HepG2 (cell line): ENCODE measurements around the gene MAP3K9. TPM values are rescaled to one million over a fixed set of nuclear protein-coding genes. Genes with fewer than 3 reads are reported as not detected.

Experiments
- ATAC-seq: fragments of 200-7000 bp; cut with Tn5 transposase; 3 replicates; pipeline ENCODE4 v1.9.1; 2020; ENCODE audit warnings: mild to moderate bottlenecking, moderate library complexity
- BruUV-seq: library from RNA; stranded (reverse); fragments of 400-500 nt; replicated peaks from 2 replicates; lab custom pipeline; 2021; lab: Mats Ljungman, UMichigan
- CTCF ChIA-PET: fragments of 300-600 bp; formaldehyde crosslinking; extraction: SDS; loops from one replicate; lab custom pipeline; 2021; ENCODE audit warnings: low total read pairs, inconsistent platforms, low intra/inter-chr PET ratio; lab: Yijun Ruan, JAX
- POLR2A ChIA-PET: fragments of 350-600 bp; sonication (Branson Sonifier 250); formaldehyde crosslinking; loops from one replicate; lab custom pipeline; 2020; ENCODE audit warnings: antibody characterized with exemption, inconsistent platforms; lab: Yijun Ruan, JAX
- DNase-seq: peaks from one replicate; pipeline ENCODE4 v3.0.0-alpha.2; 2015; ENCODE audit warnings: low spot score
- FAIRE-seq: peaks from 3 replicates; lab custom pipeline; 2011; peaks lifted over from hg19 to GRCh38; lab: Jason Lieb, UNC
- H2AFZ ChIP-seq: one replicate; pipeline ENCODE4 v1.6.1; 2011; ENCODE audit warnings: low read length, inconsistent platforms
- H3K27ac ChIP-seq: fragments of 300-600 bp; 3 replicates; pipeline ENCODE4 v1.8.0; 2011; ENCODE audit warnings: mixed run types, mild to moderate bottlenecking, mixed read lengths, low read length, inconsistent platforms; ENCODE audit not compliant: insufficient read depth; ENCODE audit errors: extremely low read length
- H3K27me3 ChIP-seq, 2 experiments: fragments of 200-600 bp in 1 of 2; 2 replicates in 1 of 2; 3 replicates in 1 of 2; pipeline versions ENCODE4 v1.6.0 to v1.8.0; 2011; ENCODE audit warnings: low read length in 2 of 2, mild to moderate bottlenecking in 2 of 2, moderate library complexity in 2 of 2, inconsistent platforms in 1 of 2; ENCODE audit not compliant: insufficient read depth in 2 of 2, control insufficient read depth in 1 of 2
- H3K36me3 ChIP-seq, 2 experiments: fragments of 200-600 bp in 1 of 2; replicated peaks in 1 of 2; 2 replicates in 1 of 2; 3 replicates in 1 of 2; pipeline versions ENCODE4 v1.5.1 to v1.8.0; 2011; ENCODE audit warnings: low read length in 2 of 2, inconsistent platforms in 1 of 2; ENCODE audit not compliant: insufficient read depth in 2 of 2, control insufficient read depth in 1 of 2
- H3K4me1 ChIP-seq: 2 replicates; pipeline ENCODE4 v1.5.1; 2012; ENCODE audit warnings: low read length, inconsistent platforms; ENCODE audit not compliant: insufficient read depth
- H3K4me2 ChIP-seq: 2 replicates; pipeline ENCODE4 v1.6.0; 2011; ENCODE audit warnings: low read depth, low read length, inconsistent platforms
- H3K4me3 ChIP-seq, 3 experiments: fragments of 200-600 bp in 1 of 3; sonication (generic), shearing (Covaris generic) in 1 of 3; replicated peaks in 1 of 3; 2 replicates each; pipeline ENCODE4 v1.5.1; 2011 to 2016; ENCODE audit warnings: low read length in 3 of 3, inconsistent platforms in 2 of 3, low read depth in 2 of 3, mild to moderate bottlenecking in 2 of 3, control low read depth in 1 of 3, mixed read lengths in 1 of 3; ENCODE audit not compliant: insufficient read depth in 1 of 3
- H3K79me2 ChIP-seq: one replicate; pipeline ENCODE4 v1.6.1; 2011; ENCODE audit warnings: low read length, inconsistent platforms; ENCODE audit not compliant: insufficient read depth
- H3K9ac ChIP-seq: 2 replicates; pipeline ENCODE4 v1.6.0; 2011; ENCODE audit warnings: mild to moderate bottlenecking, low read depth, low read length, inconsistent platforms; ENCODE audit not compliant: insufficient read depth
- H3K9me3 ChIP-seq: 2 replicates; pipeline ENCODE4 v1.5.1; 2012; ENCODE audit warnings: mild to moderate bottlenecking, low read length
- H4K20me1 ChIP-seq: 2 replicates; pipeline ENCODE4 v1.6.0; 2011; ENCODE audit warnings: inconsistent platforms, mild to moderate bottlenecking, low read length, moderate library complexity; ENCODE audit not compliant: insufficient read depth
- HMG20A ChIP-seq: IDR thresholded peaks from 2 replicates; pipeline ENCODE4 v1.6.1; 2016; ENCODE audit warnings: borderline replicate concordance
- NFE2L2 ChIP-seq: fragments of 150-350 bp; IDR thresholded peaks from 2 replicates; pipeline ENCODE4 v1.6.1; 2014; ENCODE audit warnings: low read length
- RFX1 ChIP-seq: fragments of 450-650 bp; IDR thresholded peaks from 2 replicates; pipeline ENCODE4 v1.6.1; 2017
- SP1 ChIP-seq, 2 experiments: fragments of 450-650 bp in 1 of 2; sonication (generic) in 1 of 2; formaldehyde crosslinking in 1 of 2; IDR thresholded peaks; 2 replicates each; pipeline versions ENCODE4 v1.4.0 to v1.6.1; 2016 to 2020; ENCODE audit warnings: missing genetic modification reagents in 1 of 2
- ZNF703 ChIP-seq: sonication (generic); formaldehyde crosslinking; IDR thresholded peaks from 2 replicates; pipeline ENCODE4 v1.5.1; 2020; ENCODE audit warnings: missing genetic modification reagents, mild to moderate bottlenecking, moderate library complexity, borderline replicate concordance
- WGBS: methylation state at CpG from one replicate; pipeline ENCODE4 v1.1.6; 2017; ENCODE audit warnings: low lambda C conversion rate; 5-methylcytosine and 5-hydroxymethylcytosine counted together
- in situ Hi-C: cut with HindIII; loops from 2 replicates; pipeline ENCODE4 v1.10.0; 2017; ENCODE audit warnings: low pct_unique_long_range_greater_than_20kb; ENCODE audit not compliant: extremely low pct_ligation_motif_present
- intact Hi-C: fragments of 100-400 bp; cut with micrococcal nuclease; formaldehyde crosslinking; loops from one replicate; pipeline ENCODE4 v1.10.0; 2022; ENCODE audit not compliant: unreplicated experiment
- polyA plus RNA-seq, 8 experiments: library from polyadenylated mRNA; depleted of rRNA in 3 of 8; stranded (reverse) in 7 of 8; unstranded in 1 of 8; fragments of >200 nt; fragmentation: Illumina TruSeq in 4 of 8; extraction: Trizol in 4 of 8; gene quantifications; 2 replicates each; pipeline versions ENCODE4 v1.2.1 to v1.2.3, GENCODE V29; 2011 to 2016; ENCODE audit warnings: low read depth in 4 of 8, missing spikeins in 1 of 8, mixed read lengths in 1 of 8; ENCODE audit not compliant: insufficient read depth in 1 of 8
- total RNA-seq, 5 experiments: library from RNA; depleted of rRNA; stranded (reverse); fragments of >200 nt; fragmentation: Illumina TruSeq; extraction: Trizol; gene quantifications; 2 replicates each; pipeline ENCODE4 v1.2.3, GENCODE V29; 2016; ENCODE audit warnings: low read depth in 1 of 5
- TF ChIP-seq, protein P1 (sequence below): sonication (generic); formaldehyde crosslinking; IDR thresholded peaks from 2 replicates; pipeline ENCODE4 v1.4.0; 2020; ENCODE audit warnings: missing genetic modification reagents
- TF ChIP-seq, protein P2 (sequence below), 2 experiments: fragments of 450-650 bp in 1 of 2; sonication (generic) in 1 of 2; formaldehyde crosslinking in 1 of 2; IDR thresholded peaks; 2 replicates each; pipeline versions ENCODE4 v1.6.1 to v1.8.0; 2016 to 2022; ENCODE audit warnings: antibody characterized with exemption in 1 of 2, mild to moderate bottlenecking in 1 of 2, missing genetic modification reagents in 1 of 2

The MAP3K9 gene
- total and polyA plus RNA-seq, 2 of the 13 experiments (the other 11 are each of a cell fraction or from before 2014, with no cell fraction given): 4.3 to 4.5 TPM

DNA sequence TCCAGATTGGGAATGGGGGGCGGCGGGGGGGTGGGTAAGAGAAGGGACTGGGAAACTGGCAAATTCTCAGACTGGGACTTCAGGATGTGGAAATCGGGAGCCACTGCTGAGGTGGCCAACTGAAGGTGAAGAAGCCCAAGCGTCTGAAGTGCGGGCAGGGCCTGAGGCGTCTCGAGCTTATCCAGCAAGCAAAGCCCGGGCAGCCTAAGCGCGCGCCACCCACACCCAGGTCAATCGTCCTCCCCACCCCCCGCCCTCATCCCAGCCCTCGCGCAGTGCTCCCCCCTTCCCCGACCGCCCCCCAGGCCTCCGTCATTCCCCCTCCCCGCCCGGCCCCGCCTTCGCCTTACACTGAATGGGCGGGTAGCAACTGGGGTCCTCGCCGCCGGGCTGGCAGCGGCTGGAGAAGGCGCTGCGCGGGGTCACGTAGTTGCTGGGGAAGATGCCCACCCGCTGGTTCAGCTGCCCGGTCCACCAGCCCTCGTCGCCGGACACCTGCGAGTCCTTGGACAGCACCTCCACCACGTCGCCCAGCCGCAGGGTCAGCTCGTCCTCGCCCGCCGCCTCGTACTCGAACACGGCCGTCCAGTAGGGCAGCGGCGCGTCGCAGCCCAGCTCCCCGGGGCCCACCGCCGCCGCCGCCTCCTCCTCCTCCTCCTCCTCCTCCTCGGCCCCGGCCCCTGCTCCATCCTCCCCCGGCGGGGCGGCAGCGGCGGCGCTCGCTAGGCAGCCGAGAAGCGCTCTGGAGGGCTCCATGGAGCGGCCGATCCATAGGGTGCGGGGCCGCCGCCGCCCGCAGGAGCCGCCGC, 693 bp downstream of the MAP3K9 start:
- Histone ChIP-seq H2AFZ (no peak overlapping the region), H3K4me2 (peak overlapping the region; percentile 89), H3K4me1 (peaks cover 55% of the 10 kb centered on the region), H3K79me2 (peaks cover 28% of the 10 kb centered on the region), H3K4me3 (peak overlapping the region; percentile 83 to 84 (median 83)), H3K27ac (peak overlapping the region; percentile 70), H4K20me1 (no peaks in the 10 kb centered on the region; the same call in 1 of the 2 replicates), H3K27me3 (no peaks in the 10 kb centered on the region; a peak in 1 of 5 replicates), H3K9ac (peak overlapping the region; percentile 70), H3K9me3 (no peaks in the 10 kb centered on the region), H3K36me3 (no peaks in the 10 kb centered on the region)
- CTCF ChIA-PET: no interaction called here
- in situ Hi-C loops (no loop called here), intact Hi-C loops (loop anchor here (1.0 to 5.0 kb wide), 3 partner anchors 9 to 166 kb away; partner anchors contain the start of gene TTC9)
- FAIRE-seq (no peak), DNase-seq (no peak), ATAC-seq (peak; percentile 17)
- POLR2A ChIA-PET: interaction anchor here (0.9 to 3.3 kb wide), 9 partner anchors 14 to 218 kb away, joined by 3 to 20 read pairs (median 4); partner anchors contain the start of gene PCNX1
- no TSS peak for BruUV-seq
- WGBS: 0% methylated on average over 3 of the region's 77 CpGs
- no peak for TF ChIP-seq SP1 (IDR thresholded peaks at IDR 0.05)
- no peak for TF ChIP-seq SP1 (CRISPR knock-in tag; IDR thresholded peaks at IDR 0.05)
- no peak for TF ChIP-seq HMG20A (CRISPR knock-in tag)
- TF ChIP-seq, protein P1, sequence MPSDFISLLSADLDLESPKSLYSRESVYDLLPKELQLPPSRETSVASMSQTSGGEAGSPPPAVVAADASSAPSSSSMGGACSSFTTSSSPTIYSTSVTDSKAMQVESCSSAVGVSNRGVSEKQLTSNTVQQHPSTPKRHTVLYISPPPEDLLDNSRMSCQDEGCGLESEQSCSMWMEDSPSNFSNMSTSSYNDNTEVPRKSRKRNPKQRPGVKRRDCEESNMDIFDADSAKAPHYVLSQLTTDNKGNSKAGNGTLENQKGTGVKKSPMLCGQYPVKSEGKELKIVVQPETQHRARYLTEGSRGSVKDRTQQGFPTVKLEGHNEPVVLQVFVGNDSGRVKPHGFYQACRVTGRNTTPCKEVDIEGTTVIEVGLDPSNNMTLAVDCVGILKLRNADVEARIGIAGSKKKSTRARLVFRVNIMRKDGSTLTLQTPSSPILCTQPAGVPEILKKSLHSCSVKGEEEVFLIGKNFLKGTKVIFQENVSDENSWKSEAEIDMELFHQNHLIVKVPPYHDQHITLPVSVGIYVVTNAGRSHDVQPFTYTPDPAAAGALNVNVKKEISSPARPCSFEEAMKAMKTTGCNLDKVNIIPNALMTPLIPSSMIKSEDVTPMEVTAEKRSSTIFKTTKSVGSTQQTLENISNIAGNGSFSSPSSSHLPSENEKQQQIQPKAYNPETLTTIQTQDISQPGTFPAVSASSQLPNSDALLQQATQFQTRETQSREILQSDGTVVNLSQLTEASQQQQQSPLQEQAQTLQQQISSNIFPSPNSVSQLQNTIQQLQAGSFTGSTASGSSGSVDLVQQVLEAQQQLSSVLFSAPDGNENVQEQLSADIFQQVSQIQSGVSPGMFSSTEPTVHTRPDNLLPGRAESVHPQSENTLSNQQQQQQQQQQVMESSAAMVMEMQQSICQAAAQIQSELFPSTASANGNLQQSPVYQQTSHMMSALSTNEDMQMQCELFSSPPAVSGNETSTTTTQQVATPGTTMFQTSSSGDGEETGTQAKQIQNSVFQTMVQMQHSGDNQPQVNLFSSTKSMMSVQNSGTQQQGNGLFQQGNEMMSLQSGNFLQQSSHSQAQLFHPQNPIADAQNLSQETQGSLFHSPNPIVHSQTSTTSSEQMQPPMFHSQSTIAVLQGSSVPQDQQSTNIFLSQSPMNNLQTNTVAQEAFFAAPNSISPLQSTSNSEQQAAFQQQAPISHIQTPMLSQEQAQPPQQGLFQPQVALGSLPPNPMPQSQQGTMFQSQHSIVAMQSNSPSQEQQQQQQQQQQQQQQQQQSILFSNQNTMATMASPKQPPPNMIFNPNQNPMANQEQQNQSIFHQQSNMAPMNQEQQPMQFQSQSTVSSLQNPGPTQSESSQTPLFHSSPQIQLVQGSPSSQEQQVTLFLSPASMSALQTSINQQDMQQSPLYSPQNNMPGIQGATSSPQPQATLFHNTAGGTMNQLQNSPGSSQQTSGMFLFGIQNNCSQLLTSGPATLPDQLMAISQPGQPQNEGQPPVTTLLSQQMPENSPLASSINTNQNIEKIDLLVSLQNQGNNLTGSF (CRISPR knock-in tag): no peak
- TF ChIP-seq RFX1: no peak
- no peak for TF ChIP-seq ZNF703 (CRISPR knock-in tag)
- no peak for TF ChIP-seq NFE2L2
- TF ChIP-seq, protein P2, sequence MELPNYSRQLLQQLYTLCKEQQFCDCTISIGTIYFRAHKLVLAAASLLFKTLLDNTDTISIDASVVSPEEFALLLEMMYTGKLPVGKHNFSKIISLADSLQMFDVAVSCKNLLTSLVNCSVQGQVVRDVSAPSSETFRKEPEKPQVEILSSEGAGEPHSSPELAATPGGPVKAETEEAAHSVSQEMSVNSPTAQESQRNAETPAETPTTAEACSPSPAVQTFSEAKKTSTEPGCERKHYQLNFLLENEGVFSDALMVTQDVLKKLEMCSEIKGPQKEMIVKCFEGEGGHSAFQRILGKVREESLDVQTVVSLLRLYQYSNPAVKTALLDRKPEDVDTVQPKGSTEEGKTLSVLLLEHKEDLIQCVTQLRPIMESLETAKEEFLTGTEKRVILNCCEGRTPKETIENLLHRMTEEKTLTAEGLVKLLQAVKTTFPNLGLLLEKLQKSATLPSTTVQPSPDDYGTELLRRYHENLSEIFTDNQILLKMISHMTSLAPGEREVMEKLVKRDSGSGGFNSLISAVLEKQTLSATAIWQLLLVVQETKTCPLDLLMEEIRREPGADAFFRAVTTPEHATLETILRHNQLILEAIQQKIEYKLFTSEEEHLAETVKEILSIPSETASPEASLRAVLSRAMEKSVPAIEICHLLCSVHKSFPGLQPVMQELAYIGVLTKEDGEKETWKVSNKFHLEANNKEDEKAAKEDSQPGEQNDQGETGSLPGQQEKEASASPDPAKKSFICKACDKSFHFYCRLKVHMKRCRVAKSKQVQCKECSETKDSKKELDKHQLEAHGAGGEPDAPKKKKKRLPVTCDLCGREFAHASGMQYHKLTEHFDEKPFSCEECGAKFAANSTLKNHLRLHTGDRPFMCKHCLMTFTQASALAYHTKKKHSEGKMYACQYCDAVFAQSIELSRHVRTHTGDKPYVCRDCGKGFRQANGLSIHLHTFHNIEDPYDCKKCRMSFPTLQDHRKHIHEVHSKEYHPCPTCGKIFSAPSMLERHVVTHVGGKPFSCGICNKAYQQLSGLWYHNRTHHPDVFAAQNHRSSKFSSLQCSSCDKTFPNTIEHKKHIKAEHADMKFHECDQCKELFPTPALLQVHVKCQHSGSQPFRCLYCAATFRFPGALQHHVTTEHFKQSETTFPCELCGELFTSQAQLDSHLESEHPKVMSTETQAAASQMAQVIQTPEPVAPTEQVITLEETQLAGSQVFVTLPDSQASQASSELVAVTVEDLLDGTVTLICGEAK (IDR thresholded peaks at IDR 0.05): no peak
- TF ChIP-seq, protein P2 (CRISPR knock-in tag; IDR thresholded peaks at IDR 0.05): no peak
